Measurements from ENCODE around the gene DCC. TPM values are rescaled to one million over a fixed set of nuclear protein-coding genes. Genes with fewer than 3 reads are reported as not detected.

The DCC gene
- total RNA-seq, 4 donors from 2014 or later, result 0.13 TPM; not detected in 3

DNA sequence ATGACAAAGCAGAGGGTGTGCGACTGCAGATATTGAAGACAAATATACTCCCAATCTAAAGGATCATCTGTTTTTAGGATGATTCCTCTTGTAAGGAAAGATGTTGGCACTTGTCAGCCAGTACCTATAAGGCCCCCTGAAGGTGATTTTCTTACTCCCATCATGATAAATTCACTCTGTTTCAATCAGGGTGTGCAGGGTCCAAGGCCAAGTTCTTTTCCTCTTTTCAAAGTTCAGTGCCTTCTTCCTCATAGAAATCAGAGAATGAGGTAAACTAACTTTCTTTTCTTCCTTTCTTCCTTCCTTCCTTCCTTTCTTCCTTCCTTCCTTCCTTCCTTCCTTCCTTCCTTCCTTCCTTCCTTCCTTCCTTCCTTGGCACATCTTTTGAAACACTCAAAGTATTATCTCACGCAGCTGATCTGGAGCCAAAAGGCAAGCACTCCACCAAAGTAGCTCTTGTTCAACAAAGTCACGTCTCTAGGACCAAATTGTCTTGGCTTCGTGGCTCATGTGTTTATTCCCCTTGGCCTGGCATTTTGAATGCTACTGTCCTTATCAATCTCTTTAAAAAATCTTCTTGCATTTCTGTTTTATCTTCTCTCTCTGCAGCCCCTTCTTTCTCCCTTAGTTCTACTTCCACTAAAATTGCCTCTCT, 87.7 kb downstream of the DCC start:
- no peak overlapping the region for H3K4me3 ChIP-seq (ENCODE audit: low read depth, poor library complexity, severe bottlenecking)
- DNase-seq (ENCODE audit: low spot score in 2 of 2), result no peak
- TF ChIP-seq, protein P1, sequence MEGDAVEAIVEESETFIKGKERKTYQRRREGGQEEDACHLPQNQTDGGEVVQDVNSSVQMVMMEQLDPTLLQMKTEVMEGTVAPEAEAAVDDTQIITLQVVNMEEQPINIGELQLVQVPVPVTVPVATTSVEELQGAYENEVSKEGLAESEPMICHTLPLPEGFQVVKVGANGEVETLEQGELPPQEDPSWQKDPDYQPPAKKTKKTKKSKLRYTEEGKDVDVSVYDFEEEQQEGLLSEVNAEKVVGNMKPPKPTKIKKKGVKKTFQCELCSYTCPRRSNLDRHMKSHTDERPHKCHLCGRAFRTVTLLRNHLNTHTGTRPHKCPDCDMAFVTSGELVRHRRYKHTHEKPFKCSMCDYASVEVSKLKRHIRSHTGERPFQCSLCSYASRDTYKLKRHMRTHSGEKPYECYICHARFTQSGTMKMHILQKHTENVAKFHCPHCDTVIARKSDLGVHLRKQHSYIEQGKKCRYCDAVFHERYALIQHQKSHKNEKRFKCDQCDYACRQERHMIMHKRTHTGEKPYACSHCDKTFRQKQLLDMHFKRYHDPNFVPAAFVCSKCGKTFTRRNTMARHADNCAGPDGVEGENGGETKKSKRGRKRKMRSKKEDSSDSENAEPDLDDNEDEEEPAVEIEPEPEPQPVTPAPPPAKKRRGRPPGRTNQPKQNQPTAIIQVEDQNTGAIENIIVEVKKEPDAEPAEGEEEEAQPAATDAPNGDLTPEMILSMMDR (IDR thresholded peaks at IDR 0.05), result no peak
- intact Hi-C loops (cut with DNase I; ENCODE audit: low total_unique reads), result no loop called here
- 75 to 80% methylated on average over 4 of the region's 4 CpGs for WGBS, 2 donors

DNA sequence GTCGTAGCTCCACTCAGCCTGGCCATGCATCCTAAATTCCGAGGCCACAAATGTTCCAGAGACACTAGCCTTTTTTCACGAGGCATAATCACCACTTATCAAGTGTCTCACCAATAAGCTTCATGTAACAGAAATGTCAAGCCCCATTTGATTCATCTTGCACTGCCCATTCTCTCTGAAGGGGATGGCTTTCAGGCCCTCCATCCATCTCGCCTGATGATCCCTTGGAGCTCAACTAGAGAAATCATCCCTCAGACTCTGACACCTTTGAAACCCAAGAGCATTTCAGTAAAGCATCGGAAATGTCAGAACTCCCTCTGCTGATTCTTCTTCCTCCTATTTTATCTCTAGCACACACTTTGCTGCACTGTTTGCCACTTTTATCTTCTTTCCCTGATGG, 91.7 kb downstream of the DCC start:
- no peak for DNase-seq (ENCODE audit: low spot score in 2 of 2)
- 78 to 82% methylated on average over 5 of the region's 5 CpGs for WGBS, 2 donors
- no peak overlapping the region for H3K4me3 ChIP-seq (ENCODE audit: low read depth, poor library complexity, severe bottlenecking)
- intact Hi-C loops (cut with DNase I; ENCODE audit: low total_unique reads), result no loop called here
- no peak for TF ChIP-seq POLR2A (IDR thresholded peaks at IDR 0.05)
- TF ChIP-seq, protein P1 (IDR thresholded peaks at IDR 0.05), result no peak

DNA sequence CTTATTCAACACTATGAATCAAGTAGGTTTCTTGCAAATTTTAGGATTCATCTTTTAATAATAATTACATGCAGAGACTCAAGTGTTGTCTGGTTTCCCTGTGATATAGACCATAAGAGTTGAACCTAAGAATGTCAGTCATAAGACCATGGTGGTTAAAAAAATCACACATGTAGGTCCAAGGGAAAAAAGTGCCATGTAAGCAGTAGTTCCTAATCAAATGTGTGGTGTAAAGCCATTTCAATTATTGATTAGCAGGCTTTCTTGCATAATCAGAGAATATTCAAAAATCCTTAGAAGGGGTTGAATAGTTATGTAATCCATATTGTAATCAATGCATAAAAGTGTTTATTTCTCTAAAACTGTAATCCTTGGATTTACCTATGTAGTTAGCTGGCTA, 93.8 kb downstream of the DCC start:
- TF ChIP-seq, protein P1 (IDR thresholded peaks at IDR 0.05), result no peak
- TF ChIP-seq POLR2A (IDR thresholded peaks at IDR 0.05), result no peak
- no peak overlapping the region for H3K4me3 ChIP-seq (ENCODE audit: low read depth, poor library complexity, severe bottlenecking)
- intact Hi-C loops (cut with DNase I; ENCODE audit: low total_unique reads), result no loop called here
- DNase-seq (ENCODE audit: low spot score in 2 of 2), result no peak

DNA sequence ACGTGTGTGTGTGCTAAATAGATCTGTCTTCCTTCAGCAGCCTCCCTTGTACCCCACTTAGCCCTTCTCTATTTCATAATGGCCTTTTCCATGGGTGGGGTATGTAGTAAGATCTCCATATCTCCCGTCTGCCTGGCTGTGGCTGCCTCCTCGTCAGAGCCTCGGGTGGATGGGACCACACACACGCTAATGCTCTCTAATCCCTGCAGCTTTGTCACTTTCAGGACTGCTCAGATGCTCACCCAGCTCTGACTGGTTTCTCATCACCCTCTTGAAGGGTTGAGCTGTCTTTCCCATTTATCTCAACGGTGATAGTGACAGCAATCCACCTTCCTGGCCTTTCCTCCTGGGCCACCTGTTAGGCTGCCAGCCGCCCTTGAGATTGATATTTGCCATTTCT, 95.3 kb downstream of the DCC start:
- TF ChIP-seq, protein P1 (IDR thresholded peaks at IDR 0.05), result no peak
- no peak for TF ChIP-seq POLR2A (IDR thresholded peaks at IDR 0.05)
- no peak overlapping the region for H3K4me3 ChIP-seq (ENCODE audit: low read depth, poor library complexity, severe bottlenecking)
- intact Hi-C loops (cut with DNase I; ENCODE audit: low total_unique reads), result no loop called here
- 71 to 73% methylated on average over 7 of the region's 7 CpGs for WGBS, 2 donors
- no peak for DNase-seq (ENCODE audit: low spot score in 2 of 2)

- DNase-seq (ENCODE audit: low spot score in 2 of 2), result no peak
- TF ChIP-seq, protein P1 (IDR thresholded peaks at IDR 0.05), result no peak
- TF ChIP-seq POLR2A (IDR thresholded peaks at IDR 0.05), result no peak
- intact Hi-C loops (cut with DNase I; ENCODE audit: low total_unique reads), result no loop called here
- H3K4me3 ChIP-seq (ENCODE audit: low read depth, poor library complexity, severe bottlenecking), result no peak overlapping the region
Measured at GRCh38 chr18:52437161-52437560, 97.2 kb downstream of the DCC start.

DNA sequence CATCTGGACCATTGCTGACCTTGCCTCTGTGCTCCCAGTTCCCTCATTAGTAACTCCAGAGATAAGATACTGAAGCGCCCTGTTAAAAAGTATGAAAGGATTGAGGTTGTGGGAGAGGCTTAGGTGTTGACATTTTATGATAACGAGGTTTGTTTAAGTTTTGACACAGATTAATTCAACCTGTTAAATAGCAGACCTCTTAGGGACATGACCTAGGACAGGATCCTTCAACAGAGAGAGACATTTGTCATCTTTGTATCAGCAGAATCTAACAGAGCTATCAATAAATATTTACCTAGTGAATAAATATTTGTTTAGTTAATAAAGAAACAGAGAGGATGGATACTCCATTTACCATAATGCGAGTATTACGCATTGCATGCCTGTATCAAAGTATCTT, 99.5 kb downstream of the DCC start:
- DNase-seq (ENCODE audit: low spot score in 2 of 2), result no peak
- 79 to 82% methylated on average over 4 of the region's 4 CpGs for WGBS, 2 donors
- no peak overlapping the region for H3K4me3 ChIP-seq (ENCODE audit: low read depth, poor library complexity, severe bottlenecking)
- TF ChIP-seq, protein P1 (IDR thresholded peaks at IDR 0.05), result no peak
- TF ChIP-seq POLR2A (IDR thresholded peaks at IDR 0.05), result no peak
- intact Hi-C loops (cut with DNase I; ENCODE audit: low total_unique reads), result no loop called here
